Activated gamma-delta T cell treated with Interleukin-2 at 50 U/mL for 16 hours (primary cell): Measurements from ENCODE around the gene ZAP70.

Experiments used
- DNase-seq: peaks from one replicate; pipeline ENCODE4 v3.0.0-alpha.2; 2020

ZAP70 gene

GRCh38 chr2:97755491-97755890 is 42.1 kb downstream of the ZAP70 start:
- DNase-seq = no peak

- no peak for DNase-seq
Measured at GRCh38 chr2:97757062-97757461, 43.7 kb downstream of the ZAP70 start.

- DNase-seq = no peak
Measured at GRCh38 chr2:97758131-97758705, 44.8 kb downstream of the ZAP70 start.

GRCh38 chr2:97759727-97760407 is 46.5 kb downstream of the ZAP70 start:
- no peak for DNase-seq

- no peak for DNase-seq
Measured at GRCh38 chr2:97760480-97761049, 47.2 kb downstream of the ZAP70 start.

GRCh38 chr2:97761192-97761591 is 47.8 kb downstream of the ZAP70 start:
- peak; percentile 57 for DNase-seq

GRCh38 chr2:97763176-97763845 is 49.9 kb downstream of the ZAP70 start:
- no peak for DNase-seq

GRCh38 chr2:97764559-97765263 is 51.3 kb downstream of the ZAP70 start:
- no peak for DNase-seq

- no peak for DNase-seq
Measured at GRCh38 chr2:97765933-97766332, 52.6 kb downstream of the ZAP70 start.

- no peak for DNase-seq
Measured at GRCh38 chr2:97766567-97766966, 53.2 kb downstream of the ZAP70 start.

GRCh38 chr2:97769308-97769707 is 55.9 kb downstream of the ZAP70 start:
- DNase-seq = no peak

- DNase-seq = no peak
Measured at GRCh38 chr2:97769711-97770110, 56.3 kb downstream of the ZAP70 start.

GRCh38 chr2:97770445-97770844 is 57.1 kb downstream of the ZAP70 start:
- DNase-seq = no peak

- DNase-seq = no peak
Measured at GRCh38 chr2:97774425-97774824, 61.0 kb downstream of the ZAP70 start.

GRCh38 chr2:97775074-97775473 is 61.7 kb downstream of the ZAP70 start:
- DNase-seq = no peak

- no peak for DNase-seq
Measured at GRCh38 chr2:97779141-97779540, 65.8 kb downstream of the ZAP70 start.

- DNase-seq = no peak
Measured at GRCh38 chr2:97781981-97782380, 68.6 kb downstream of the ZAP70 start.

- DNase-seq = no peak
Measured at GRCh38 chr2:97784953-97785352, 71.6 kb downstream of the ZAP70 start.

GRCh38 chr2:97785818-97786217 is 72.4 kb downstream of the ZAP70 start:
- no peak for DNase-seq

- no peak for DNase-seq
Measured at GRCh38 chr2:97788986-97789644, 75.7 kb downstream of the ZAP70 start.
